HepG2 (cell line): ENCODE data around the gene ZNF800. TPM values are rescaled to one million over a fixed set of nuclear protein-coding genes. Genes with fewer than 3 reads are reported as not detected.

Source experiments
- CREB3 ChIP-seq: sonication (generic); formaldehyde crosslinking; IDR thresholded peaks from 2 replicates; pipeline ENCODE4 v1.5.0; 2020; ENCODE audit warnings: missing genetic modification reagents
- FOXK1 ChIP-seq: sonication (generic); formaldehyde crosslinking; IDR thresholded peaks from 2 replicates; pipeline ENCODE4 v1.4.0; 2020; ENCODE audit warnings: low read depth, missing genetic modification reagents, borderline replicate concordance
- FOXO4 ChIP-seq: sonication (generic); formaldehyde crosslinking; conservative IDR thresholded peaks from 2 replicates; pipeline ENCODE4 v1.8.1; 2023; ENCODE audit warnings: missing genetic modification reagents
- HNRNPLL ChIP-seq: fragments of 200-400 bp; formaldehyde crosslinking; IDR thresholded peaks from 2 replicates; pipeline ENCODE4 v1.6.1; 2017; ENCODE audit warnings: mild to moderate bottlenecking, low read depth, low read length; ENCODE audit not compliant: poor library complexity, severe bottlenecking
- PRDM15 ChIP-seq: sonication (generic); formaldehyde crosslinking; IDR thresholded peaks from 2 replicates; pipeline ENCODE4 v1.4.0; 2020; ENCODE audit warnings: missing genetic modification reagents
- RXRB ChIP-seq: IDR thresholded peaks from 2 replicates; pipeline ENCODE4 v1.6.1; 2016; ENCODE audit warnings: borderline replicate concordance, missing genetic modification reagents, missing compliant biosample characterization
- UBTF ChIP-seq: sonication (generic); formaldehyde crosslinking; IDR thresholded peaks from 2 replicates; pipeline ENCODE4 v1.4.0; 2020; ENCODE audit warnings: mild to moderate bottlenecking, missing genetic modification reagents
- ZBTB7A ChIP-seq: sonication (generic); formaldehyde crosslinking; IDR thresholded peaks from 2 replicates; pipeline ENCODE4 v1.8.0; 2022; ENCODE audit warnings: mild to moderate bottlenecking, missing genetic modification reagents
- ZFP36L1 ChIP-seq: sonication (generic); formaldehyde crosslinking; IDR thresholded peaks from 2 replicates; pipeline ENCODE4 v1.8.0; 2022; ENCODE audit warnings: mild to moderate bottlenecking, missing genetic modification reagents, moderate library complexity
- ZFP82 ChIP-seq: sonication (generic); formaldehyde crosslinking; IDR thresholded peaks from 2 replicates; pipeline ENCODE4 v1.5.1; 2020; ENCODE audit warnings: mild to moderate bottlenecking, missing genetic modification reagents, borderline replicate concordance
- ZNF253 ChIP-seq: sonication (generic); formaldehyde crosslinking; IDR thresholded peaks from 2 replicates; pipeline ENCODE4 v1.8.0; 2022; ENCODE audit warnings: mild to moderate bottlenecking, missing genetic modification reagents, borderline replicate concordance
- ZNF33B ChIP-seq: sonication (generic); formaldehyde crosslinking; IDR thresholded peaks from 2 replicates; pipeline ENCODE4 v1.5.1; 2020; ENCODE audit warnings: mild to moderate bottlenecking, missing genetic modification reagents
- ZNF432 ChIP-seq: sonication (generic); formaldehyde crosslinking; IDR thresholded peaks from 2 replicates; pipeline ENCODE4 v1.5.0; 2020; ENCODE audit warnings: missing genetic modification reagents, mild to moderate bottlenecking, borderline replicate concordance
- ZNF577 ChIP-seq: sonication (generic); formaldehyde crosslinking; IDR thresholded peaks from 2 replicates; pipeline ENCODE4 v1.4.0; 2020; ENCODE audit warnings: mild to moderate bottlenecking, low read depth, missing genetic modification reagents, borderline replicate concordance
- ZNF710 ChIP-seq: sonication (generic); formaldehyde crosslinking; IDR thresholded peaks from 2 replicates; pipeline ENCODE4 v1.5.0; 2020; ENCODE audit warnings: mild to moderate bottlenecking, missing genetic modification reagents, borderline replicate concordance
- ZNF83 ChIP-seq: sonication (generic); formaldehyde crosslinking; IDR thresholded peaks from 2 replicates; pipeline ENCODE4 v1.4.0; 2020; ENCODE audit warnings: missing genetic modification reagents, mild to moderate bottlenecking, borderline replicate concordance
- ZSCAN21 ChIP-seq: sonication (generic); formaldehyde crosslinking; IDR thresholded peaks from 2 replicates; pipeline ENCODE4 v1.8.0; 2022; ENCODE audit warnings: mild to moderate bottlenecking, missing genetic modification reagents, moderate library complexity, borderline replicate concordance
- polyA plus RNA-seq, 8 experiments: library from polyadenylated mRNA; depleted of rRNA in 3 of 8; stranded (reverse) in 7 of 8; unstranded in 1 of 8; fragments of >200 nt; fragmentation: Illumina TruSeq in 4 of 8; extraction: Trizol in 4 of 8; gene quantifications; 2 replicates each; pipeline versions ENCODE4 v1.2.1 to v1.2.3, GENCODE V29; 2011 to 2016; ENCODE audit warnings: low read depth in 4 of 8, missing spikeins in 1 of 8, mixed read lengths in 1 of 8; ENCODE audit not compliant: insufficient read depth in 1 of 8
- total RNA-seq, 5 experiments: library from RNA; depleted of rRNA; stranded (reverse); fragments of >200 nt; fragmentation: Illumina TruSeq; extraction: Trizol; gene quantifications; 2 replicates each; pipeline ENCODE4 v1.2.3, GENCODE V29; 2016; ENCODE audit warnings: low read depth in 1 of 5

The ZNF800 gene
- total and polyA plus RNA-seq, 2 of the 13 experiments (the other 11 are each of a cell fraction or from before 2014, with no cell fraction given): 7.1 to 12.7 TPM

GRCh38 chr7:127391591-127392181 is 822 bp downstream of the ZNF800 start (continued):
- TF ChIP-seq CREB3 (CRISPR knock-in tag) (no peak), UBTF (CRISPR knock-in tag) (no peak), ZNF83 (CRISPR knock-in tag) (no peak), ZSCAN21 (CRISPR knock-in tag) (0 out of 2 replicates have a peak, but pooled peaks have one; percentile 27), RXRB (no peak), ZNF33B (0 out of 2 replicates have a peak, but pooled peaks have one; percentile 45), ZNF710 (no peak), FOXK1 (CRISPR knock-in tag) (no peak), ZNF253 (no peak), ZFP36L1 (CRISPR knock-in tag) (no peak), ZNF577 (CRISPR knock-in tag) (no peak), FOXO4 (no peak), ZFP82 (no peak; the same call in 1 of the 2 replicates), ZNF432 (CRISPR knock-in tag) (no peak), HNRNPLL (peak; percentile 81), ZBTB7A (CRISPR knock-in tag) (peak; percentile 53; the same call in 1 of the 2 replicates), PRDM15 (CRISPR knock-in tag) (0 out of 2 replicates have a peak, but pooled peaks have one; percentile 21)
